Neuronal stem cell (in vitro differentiated cells): Measurements from ENCODE around the gene HLA-DMA.

Source experiments
- DNase-seq: peaks from one replicate; pipeline ENCODE4 v3.0.0-alpha.2; 2013; ENCODE audit warnings: low spot score
- H2AFZ ChIP-seq: one replicate; pipeline ENCODE4 v1.6.1; 2013; ENCODE audit warnings: mild to moderate bottlenecking, low read length, inconsistent platforms
- H2AK5ac ChIP-seq: 2 replicates; pipeline ENCODE4 v1.6.1; 2013; ENCODE audit warnings: low read depth, mild to moderate bottlenecking, inconsistent platforms, low read length, moderate library complexity, mixed read lengths
- H2BK120ac ChIP-seq: 2 replicates; pipeline ENCODE4 v1.6.1; 2013; ENCODE audit warnings: low read depth, mild to moderate bottlenecking, inconsistent platforms, low read length, moderate library complexity, mixed read lengths
- H2BK12ac ChIP-seq: one replicate; pipeline ENCODE4 v1.6.1; 2013; ENCODE audit warnings: low read length, inconsistent platforms
- H2BK15ac ChIP-seq: 2 replicates; pipeline ENCODE4 v1.6.1; 2013; ENCODE audit warnings: mild to moderate bottlenecking, low read length, inconsistent platforms, mixed read lengths
- H2BK5ac ChIP-seq: one replicate; pipeline ENCODE4 v1.6.1; 2013; ENCODE audit warnings: inconsistent platforms, mild to moderate bottlenecking, low read length, moderate library complexity
- H3K14ac ChIP-seq: one replicate; pipeline ENCODE4 v1.6.1; 2013; ENCODE audit warnings: low read length, inconsistent platforms
- H3K18ac ChIP-seq: 2 replicates; pipeline ENCODE4 v1.6.1; 2013; ENCODE audit warnings: low read length, inconsistent platforms
- H3K23ac ChIP-seq: 2 replicates; pipeline ENCODE4 v1.6.1; 2013; ENCODE audit warnings: low read depth, mild to moderate bottlenecking, mixed read lengths, low read length, inconsistent platforms; ENCODE audit not compliant: poor library complexity
- H3K27ac ChIP-seq: replicated peaks from 3 replicates; pipeline ENCODE4 v1.5.1; 2013; ENCODE audit warnings: low read length, inconsistent platforms
- H3K27me3 ChIP-seq, 3 experiments: 2 replicates each; pipeline ENCODE4 v1.6.1; 2013; ENCODE audit warnings: low read length in 3 of 3, mild to moderate bottlenecking in 2 of 3, inconsistent platforms in 1 of 3, low read depth in 1 of 3, mixed read lengths in 1 of 3, moderate library complexity in 1 of 3; ENCODE audit not compliant: control insufficient read depth in 3 of 3, insufficient read depth in 3 of 3
- H3K36me3 ChIP-seq, 2 donors: replicated peaks in 1 of 2; 2 replicates each; pipeline ENCODE4 v1.6.1; 2013; ENCODE audit warnings: low read length in 2 of 2; ENCODE audit not compliant: control insufficient read depth in 2 of 2, insufficient read depth in 2 of 2
- H3K4ac ChIP-seq: 2 replicates; pipeline ENCODE4 v1.6.1; 2013; ENCODE audit warnings: inconsistent platforms, mild to moderate bottlenecking, low read length, moderate library complexity
- H3K4me1 ChIP-seq, 2 donors: 1 replicate in 1 of 2; 2 replicates in 1 of 2; pipeline ENCODE4 v1.6.1; 2013; ENCODE audit warnings: low read length in 2 of 2, low read depth in 1 of 2; ENCODE audit not compliant: control insufficient read depth in 2 of 2, insufficient read depth in 1 of 2
- H3K4me2 ChIP-seq: one replicate; pipeline ENCODE4 v1.6.1; 2013; ENCODE audit warnings: mild to moderate bottlenecking, low read length, inconsistent platforms; ENCODE audit not compliant: insufficient read depth, poor library complexity, severe bottlenecking
- H3K4me3 ChIP-seq, 2 donors: 2 replicates each; pipeline ENCODE4 v1.5.1; 2013; ENCODE audit warnings: low read length in 2 of 2, mild to moderate bottlenecking in 2 of 2, inconsistent platforms in 1 of 2, moderate library complexity in 1 of 2
- H3K79me1 ChIP-seq: one replicate; pipeline ENCODE4 v1.6.1; 2013; ENCODE audit warnings: low read depth, mild to moderate bottlenecking, inconsistent platforms, low read length, moderate library complexity
- H3K9ac ChIP-seq: one replicate; pipeline ENCODE4 v1.6.1; 2013; ENCODE audit warnings: mild to moderate bottlenecking, low read depth, low read length, inconsistent platforms; ENCODE audit not compliant: poor library complexity
- H3K9me3 ChIP-seq, 2 donors: replicated peaks in 1 of 2; 2 replicates each; pipeline versions ENCODE3 to v1.6.1; 2013; ENCODE audit warnings: low read length in 2 of 2, mild to moderate bottlenecking in 2 of 2, inconsistent platforms in 1 of 2, low read depth in 1 of 2, mixed read lengths in 1 of 2, moderate library complexity in 1 of 2; ENCODE audit not compliant: control insufficient read depth in 2 of 2, insufficient read depth in 1 of 2
- H4K8ac ChIP-seq: one replicate; pipeline ENCODE4 v1.6.1; 2013; ENCODE audit warnings: low read depth, mild to moderate bottlenecking, inconsistent platforms, low read length, moderate library complexity
- H4K91ac ChIP-seq: one replicate; pipeline ENCODE4 v1.6.1; 2013; ENCODE audit warnings: low read length, low read depth, mild to moderate bottlenecking, inconsistent platforms; ENCODE audit not compliant: poor library complexity
- WGBS, 2 donors: extraction: QIAGEN DNeasy Blood & Tissue Kit; methylation state at CpG; one replicate each; pipeline ENCODE4 v1.1.7; 2013; ENCODE audit warnings: missing lambda C conversion rate in 2 of 2, mixed read lengths in 1 of 2; ENCODE audit not compliant: insufficient read length in 2 of 2, insufficient replicate concordance in 1 of 2; ENCODE audit errors: extremely low coverage in 2 of 2; 5-methylcytosine and 5-hydroxymethylcytosine counted together

HLA-DMA gene

GRCh38 chr6:32976334-32977069 is 23.6 kb upstream of the HLA-DMA start:
- no CpG with 5 or more reads among the region's 7 CpGs for WGBS, 2 donors

GRCh38 chr6:32975886-32976285 is 23.0 kb upstream of the HLA-DMA start:
- Histone ChIP-seq H3K23ac (no peak overlapping the region), H3K14ac (no peak overlapping the region), H2BK15ac (no peak overlapping the region), H2BK120ac (no peak overlapping the region), H3K4me2 (no peak overlapping the region), H3K27me3 (no peaks in the 10 kb centered on the region), H2AK5ac (no peak overlapping the region), H3K27ac (no peak overlapping the region), H3K4ac (no peak overlapping the region), H3K36me3 (peaks cover 68 to 92% of the 10 kb centered on the region in 2 donors), H2AFZ (no peak overlapping the region), H3K4me3 (no peak overlapping the region), H4K8ac (no peak overlapping the region), H3K79me1 (peaks cover 12% of the 10 kb centered on the region), H3K4me1 (peaks cover 3 to 7% of the 10 kb centered on the region in 2 donors), H2BK12ac (no peak overlapping the region), H4K91ac (no peak overlapping the region), H2BK5ac (no peak overlapping the region), H3K18ac (no peak overlapping the region), H3K9me3 (no peaks in the 10 kb centered on the region), H3K9ac (no peak overlapping the region)
- no CpG with 5 or more reads among the region's 2 CpGs for WGBS, 2 donors
- DNase-seq, result no peak

More at GRCh38 chr6:32976334-32977069, 23.6 kb upstream of the HLA-DMA start:
- Histone ChIP-seq H3K23ac (peak overlapping the region; percentile 13), H3K18ac (no peak overlapping the region), H3K36me3 (peaks cover 70 to 95% of the 10 kb centered on the region in 2 donors), H3K4me2 (no peak overlapping the region), H3K9me3 (no peaks in the 10 kb centered on the region), H3K14ac (no peak overlapping the region), H2BK12ac (no peak overlapping the region), H2BK120ac (no peak overlapping the region), H2BK15ac (no peak overlapping the region), H4K91ac (no peak overlapping the region), H3K27me3 (no peaks in the 10 kb centered on the region), H3K4me3 (no peak overlapping the region), H2AK5ac (no peak overlapping the region), H2BK5ac (no peak overlapping the region), H2AFZ (no peak overlapping the region), H4K8ac (no peak overlapping the region), H3K9ac (no peak overlapping the region), H3K79me1 (peaks cover 12% of the 10 kb centered on the region), H3K4ac (no peak overlapping the region), H3K4me1 (peaks cover 3% of the 10 kb centered on the region in 2 donors), H3K27ac (no peak overlapping the region)
- no peak for DNase-seq

DNA sequence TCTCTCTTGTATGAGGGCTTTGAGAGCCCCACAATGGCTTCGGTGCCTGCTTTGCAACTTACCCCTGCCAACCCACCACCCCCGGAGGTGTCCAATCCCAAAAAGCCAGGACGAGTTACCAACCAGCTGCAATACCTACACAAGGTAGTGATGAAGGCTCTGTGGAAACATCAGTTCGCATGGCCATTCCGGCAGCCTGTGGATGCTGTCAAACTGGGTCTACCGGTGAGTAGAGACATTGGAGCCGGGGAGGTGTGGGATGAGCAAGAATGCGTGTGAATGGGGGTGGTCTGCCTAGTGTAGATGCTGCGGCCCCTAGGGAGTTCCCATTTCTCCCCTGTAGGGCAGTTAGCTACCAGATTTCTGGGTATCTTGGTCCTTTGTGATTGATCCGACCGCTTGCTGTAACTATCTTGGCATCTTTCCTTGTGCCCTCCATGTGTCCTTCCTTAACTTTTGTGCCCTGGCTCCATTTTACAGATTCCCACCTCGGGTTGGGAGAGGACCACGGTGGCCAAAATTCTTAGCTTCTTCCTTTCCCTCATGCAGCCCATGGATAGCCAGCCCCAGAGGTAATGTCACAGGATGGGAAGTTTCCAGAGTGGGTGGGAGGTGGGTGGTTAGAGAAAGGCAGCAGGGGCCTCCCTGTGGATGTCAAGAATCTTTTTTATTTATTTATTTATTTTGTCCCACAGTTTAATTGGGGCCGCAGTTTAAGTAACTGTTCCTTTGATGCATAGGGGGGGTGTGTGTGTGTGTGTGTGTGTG is 21.8 kb upstream of the HLA-DMA start:
- Histone ChIP-seq H2BK120ac (no peak overlapping the region), H4K91ac (no peak overlapping the region), H3K4ac (no peak overlapping the region), H3K9me3 (no peaks in the 10 kb centered on the region), H3K14ac (no peak overlapping the region), H2AFZ (no peak overlapping the region), H3K9ac (peak overlapping the region; percentile 81), H2BK5ac (no peak overlapping the region), H3K4me2 (peak overlapping the region; percentile 83), H3K27ac (no peak overlapping the region), H3K36me3 (peaks cover 57 to 81% of the 10 kb centered on the region in 2 donors), H2BK12ac (no peak overlapping the region), H3K23ac (no peak overlapping the region), H2AK5ac (no peak overlapping the region), H3K79me1 (peaks cover 5% of the 10 kb centered on the region), H3K18ac (no peak overlapping the region), H2BK15ac (no peak overlapping the region), H3K27me3 (no peaks in the 10 kb centered on the region), H3K4me3 (peak overlapping the region; percentile 81 to 83), H3K4me1 (peaks cover 3 to 7% of the 10 kb centered on the region in 2 donors), H4K8ac (no peak overlapping the region)
- no peak for DNase-seq
- no CpG with 5 or more reads among the region's 14 CpGs for WGBS, 2 donors

- H3K79me1 ChIP-seq, result peaks cover 6% of the 10 kb centered on the region
- no peaks in the 10 kb centered on the region for H3K27me3 ChIP-seq
- no CpG with 5 or more reads among the region's 4 CpGs for WGBS, 2 donors
- peak overlapping the region; percentile 81 to 97 for H3K4me3 ChIP-seq
- no peak overlapping the region for H2BK5ac ChIP-seq
- H3K27ac ChIP-seq, result no peak overlapping the region
- H3K23ac ChIP-seq, result no peak overlapping the region
- DNase-seq, result no peak
- no peak overlapping the region for H3K18ac ChIP-seq
- no peak overlapping the region for H3K9ac ChIP-seq
- H2AFZ ChIP-seq, result no peak overlapping the region
- H3K4me2 ChIP-seq, result peak overlapping the region; percentile 83
- no peak overlapping the region for H2BK15ac ChIP-seq
- H4K91ac ChIP-seq, result no peak overlapping the region
- H4K8ac ChIP-seq, result no peak overlapping the region
- H3K4ac ChIP-seq, result no peak overlapping the region
- no peak overlapping the region for H2AK5ac ChIP-seq
- H2BK120ac ChIP-seq, result no peak overlapping the region
- no peaks in the 10 kb centered on the region for H3K9me3 ChIP-seq
- H3K4me1 ChIP-seq, result peaks cover 3 to 7% of the 10 kb centered on the region in 2 donors
- H3K36me3 ChIP-seq, result peaks cover 51 to 73% of the 10 kb centered on the region in 2 donors
- H3K14ac ChIP-seq, result no peak overlapping the region
- H2BK12ac ChIP-seq, result no peak overlapping the region
Observed at GRCh38 chr6:32974016-32974333, 21.1 kb upstream of the HLA-DMA start.
